Small intestine (tissue), 7 donors: ENCODE measurements around the gene KIAA1549. TPM values are rescaled to one million over a fixed set of nuclear protein-coding genes. Genes with fewer than 3 reads are reported as not detected.

Source experiments
- DNase-seq, 2 donors: peaks; one replicate each; pipeline versions ENCODE4 v3.0.0 to v3.0.0-alpha.2; 2013
- FAIRE-seq: peaks from 2 replicates; lab custom pipeline; 2012; peaks lifted over from hg19 to GRCh38; lab: Jason Lieb, UNC
- H3K27ac ChIP-seq, 3 donors: one replicate each; pipeline ENCODE4 v1.5.1; 2013; ENCODE audit warnings: low read length in 2 of 3, mild to moderate bottlenecking in 2 of 3, control low read depth in 1 of 3, inconsistent platforms in 1 of 3, low read depth in 1 of 3, moderate library complexity in 1 of 3
- H3K27me3 ChIP-seq, 3 donors: one replicate each; pipeline ENCODE4 v1.6.1; 2013; ENCODE audit warnings: low read length in 3 of 3, inconsistent platforms in 1 of 3; ENCODE audit not compliant: control insufficient read depth in 3 of 3, insufficient read depth in 3 of 3
- H3K36me3 ChIP-seq, 3 donors: one replicate each; pipeline ENCODE4 v1.6.1; 2013; ENCODE audit warnings: low read length in 3 of 3, inconsistent platforms in 1 of 3, low read depth in 1 of 3, mild to moderate bottlenecking in 1 of 3, moderate library complexity in 1 of 3; ENCODE audit not compliant: control insufficient read depth in 3 of 3, insufficient read depth in 2 of 3
- H3K4me1 ChIP-seq, 3 donors: one replicate each; pipeline ENCODE4 v1.6.1; 2013; ENCODE audit warnings: low read length in 2 of 3, inconsistent platforms in 1 of 3, low read depth in 1 of 3, mild to moderate bottlenecking in 1 of 3, moderate library complexity in 1 of 3; ENCODE audit not compliant: control insufficient read depth in 3 of 3, insufficient read depth in 2 of 3
- H3K4me3 ChIP-seq, 3 donors: one replicate each; pipeline ENCODE4 v1.5.1; 2013; ENCODE audit warnings: low read length in 3 of 3, control low read depth in 1 of 3, inconsistent platforms in 1 of 3, low read depth in 1 of 3, mild to moderate bottlenecking in 1 of 3, moderate library complexity in 1 of 3
- H3K9me3 ChIP-seq, 2 donors: one replicate each; pipeline ENCODE4 v1.6.1; 2013; ENCODE audit warnings: low read depth in 1 of 2, low read length in 1 of 2; ENCODE audit not compliant: control insufficient read depth in 2 of 2, insufficient read depth in 1 of 2
- WGBS, 3 donors: extraction: QIAGEN DNeasy Blood & Tissue Kit; methylation state at CpG; one replicate each; pipeline ENCODE4 v1.1.7; 2013; 5-methylcytosine and 5-hydroxymethylcytosine counted together
- polyA plus RNA-seq, 4 donors: library from polyadenylated mRNA; stranded (reverse) in 3 of 4; unstranded in 1 of 4; fragments of 200-250 nt in 3 of 4; fragments of 120-200 nt in 1 of 4; gene quantifications; one replicate each; pipeline versions ENCODE4 v1.2.1 to v1.2.3, GENCODE V29; 2013
- donor health status: healthy with polysubstance abuse.
- donor health status: control.
- donor health status: control.
- donor health status: Bipolar disorder and iron deficiency.
- donor health status: healthy.

The KIAA1549 gene
- polyA plus RNA-seq, 4 donors: under 0.01 to 2.7 (median 1.2) TPM

DNA sequence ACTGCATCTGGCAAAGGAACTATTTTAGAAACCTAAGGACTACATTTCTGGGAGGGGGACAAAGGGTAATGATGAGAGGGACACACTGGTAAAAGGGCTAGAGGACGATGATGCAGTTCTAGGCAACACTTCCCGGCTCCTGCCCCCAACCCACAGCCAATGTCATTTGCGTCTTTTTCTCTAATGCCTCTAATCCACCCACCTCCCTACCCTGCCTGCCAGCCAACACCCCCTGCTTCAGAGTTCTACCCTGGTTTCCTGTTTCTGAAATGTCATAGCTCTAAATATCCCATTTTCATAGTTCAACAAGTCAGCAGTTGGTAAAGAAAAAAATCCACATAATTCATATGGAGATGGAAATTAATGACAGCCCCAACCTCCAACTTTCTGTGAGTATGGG lies 79.0 kb downstream of the KIAA1549 start:
- Histone ChIP-seq H3K4me3 (no peak overlapping the region), H3K4me1 (no peaks in the 10 kb centered on the region), H3K9me3 (no peaks in the 10 kb centered on the region), H3K27me3 (no peaks in the 10 kb centered on the region), H3K27ac (no peak overlapping the region), H3K36me3 (peaks cover 0 to 16% (median 0%) of the 10 kb centered on the region in 3 donors)
- no peak for DNase-seq
- no peak for FAIRE-seq
- WGBS, 3 donors: 78 to 87% (median 84%) methylated on average over 3 of the region's 3 CpGs

DNA sequence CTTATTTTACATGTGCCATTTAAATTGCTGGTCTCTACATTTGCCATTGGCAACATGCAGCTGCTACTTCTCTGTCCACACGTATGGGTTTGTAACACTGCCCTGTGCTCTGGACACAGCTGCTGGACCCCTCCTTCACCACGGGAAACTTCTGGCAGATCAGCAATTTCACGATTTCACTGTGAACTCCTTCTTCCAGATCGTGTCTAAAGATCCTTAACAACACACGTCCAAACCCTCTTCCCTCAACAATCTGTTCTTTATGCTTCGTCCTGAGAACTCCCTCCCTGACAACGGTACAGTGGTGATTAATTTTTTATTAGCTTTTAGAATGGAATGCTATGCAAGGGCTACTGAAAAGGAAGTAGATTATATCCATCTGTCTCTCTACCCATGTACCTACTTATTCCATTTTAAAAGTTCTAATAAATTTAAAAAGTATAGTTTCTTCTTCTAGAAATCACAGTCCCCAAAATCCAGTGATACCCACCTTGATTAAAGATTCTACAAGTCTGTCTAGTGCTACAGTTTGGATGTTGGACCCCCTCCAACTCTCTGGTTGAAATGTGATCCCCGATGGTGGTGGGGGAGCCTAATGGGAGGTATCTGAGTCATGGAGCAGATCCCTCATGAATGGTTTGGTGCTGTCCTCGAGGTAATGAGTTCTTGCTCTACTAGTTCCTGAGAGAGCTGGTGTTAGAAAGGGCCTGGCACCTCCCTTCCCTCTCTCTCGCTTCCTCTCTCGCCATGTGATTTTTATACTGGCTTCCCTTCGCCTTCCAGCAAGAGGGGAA lies 81.0 kb downstream of the KIAA1549 start:
- Histone ChIP-seq H3K27ac (no peak overlapping the region), H3K4me3 (no peak overlapping the region), H3K36me3 (peaks cover 0 to 16% (median 0%) of the 10 kb centered on the region in 3 donors), H3K4me1 (no peaks in the 10 kb centered on the region), H3K27me3 (no peaks in the 10 kb centered on the region), H3K9me3 (no peaks in the 10 kb centered on the region)
- FAIRE-seq (no peak), DNase-seq (no peak)
- WGBS, 3 donors: 71 to 80% (median 73%) methylated on average over 11 to 12 of the region's 12 CpGs

DNA sequence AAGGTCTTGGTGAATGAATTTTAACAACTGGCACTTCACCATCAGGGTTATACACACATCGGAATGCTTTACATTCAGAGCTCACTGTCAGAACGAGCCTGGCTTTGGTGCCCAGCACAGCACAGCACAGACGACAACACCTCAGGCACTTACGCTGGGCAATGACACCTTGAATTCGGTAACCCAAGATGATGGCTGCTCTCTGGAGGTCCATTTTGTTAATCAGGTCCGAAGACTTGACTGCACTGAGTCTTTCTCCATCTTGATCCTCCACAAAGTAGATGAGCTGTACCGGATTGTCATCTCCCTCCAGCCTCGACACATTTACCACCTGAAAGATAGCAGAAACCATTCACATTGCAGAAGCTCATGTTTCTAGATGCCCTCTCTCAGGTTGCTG lies 82.4 kb downstream of the KIAA1549 start:
- Histone ChIP-seq H3K9me3 (no peaks in the 10 kb centered on the region), H3K27me3 (no peaks in the 10 kb centered on the region), H3K4me1 (no peaks in the 10 kb centered on the region), H3K36me3 (peaks cover 0 to 19% (median 0%) of the 10 kb centered on the region in 3 donors), H3K27ac (no peak overlapping the region), H3K4me3 (no peak overlapping the region)
- WGBS, 3 donors: 86 to 93% (median 89%) methylated on average over 8 of the region's 8 CpGs
- FAIRE-seq (no peak), DNase-seq (no peak)

DNA sequence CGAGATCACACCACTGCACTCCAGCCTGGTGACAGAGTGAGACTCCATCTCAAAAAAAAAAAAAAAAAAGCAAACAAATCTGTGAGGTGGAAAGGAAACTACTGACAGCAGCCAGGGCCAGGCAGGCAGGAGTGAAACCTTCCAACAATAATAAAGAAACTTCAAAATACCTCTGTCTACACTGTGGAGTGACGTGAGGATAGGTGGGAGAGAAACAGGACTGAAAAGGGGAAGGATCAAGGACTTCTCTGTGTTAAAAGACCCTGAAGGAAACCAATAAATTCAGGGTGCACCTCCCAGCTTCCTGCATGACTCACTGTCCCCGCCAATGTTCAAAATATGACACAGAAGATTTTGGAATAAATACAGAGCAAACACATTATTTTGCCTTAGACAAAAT lies 82.9 kb downstream of the KIAA1549 start:
- WGBS, 3 donors: 54 to 75% (median 59%) methylated on average over 2 to 3 of the region's 3 CpGs
- DNase-seq (no peak), FAIRE-seq (no peak)
- Histone ChIP-seq H3K4me3 (no peak overlapping the region), H3K9me3 (no peaks in the 10 kb centered on the region), H3K27ac (no peak overlapping the region), H3K27me3 (no peaks in the 10 kb centered on the region), H3K4me1 (no peaks in the 10 kb centered on the region), H3K36me3 (peaks cover 0 to 14% (median 0%) of the 10 kb centered on the region in 3 donors)

DNA sequence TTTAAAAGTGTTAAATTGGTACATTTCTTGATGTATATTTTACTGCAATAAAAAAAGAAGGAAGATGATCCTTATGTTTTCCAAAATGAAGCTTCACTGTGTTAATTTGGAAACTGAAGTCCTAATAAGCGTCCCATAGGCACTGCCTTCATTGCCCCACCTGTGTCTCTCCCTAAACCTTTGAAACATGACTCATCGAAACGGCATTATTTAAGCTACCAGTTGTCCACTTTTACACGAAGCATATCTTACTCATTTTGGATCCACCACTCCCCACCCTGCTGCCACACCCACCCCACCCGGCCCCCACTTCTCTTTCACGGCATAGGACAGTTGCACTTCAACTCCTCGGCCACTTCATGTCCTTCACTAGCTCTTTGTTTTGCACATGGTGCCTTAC lies 85.5 kb downstream of the KIAA1549 start:
- DNase-seq: peak in 1 of 2 donors; percentile 14
- no peak overlapping the region for H3K4me3 ChIP-seq
- H3K9me3 ChIP-seq: no peaks in the 10 kb centered on the region
- H3K4me1 ChIP-seq: no peaks in the 10 kb centered on the region
- peaks cover 0 to 17% (median 0%) of the 10 kb centered on the region in 3 donors for H3K36me3 ChIP-seq
- FAIRE-seq: no peak
- no peak overlapping the region for H3K27ac ChIP-seq
- 50 to 75% (median 62%) methylated on average over 7 of the region's 7 CpGs for WGBS, 3 donors
- H3K27me3 ChIP-seq: no peaks in the 10 kb centered on the region

DNA sequence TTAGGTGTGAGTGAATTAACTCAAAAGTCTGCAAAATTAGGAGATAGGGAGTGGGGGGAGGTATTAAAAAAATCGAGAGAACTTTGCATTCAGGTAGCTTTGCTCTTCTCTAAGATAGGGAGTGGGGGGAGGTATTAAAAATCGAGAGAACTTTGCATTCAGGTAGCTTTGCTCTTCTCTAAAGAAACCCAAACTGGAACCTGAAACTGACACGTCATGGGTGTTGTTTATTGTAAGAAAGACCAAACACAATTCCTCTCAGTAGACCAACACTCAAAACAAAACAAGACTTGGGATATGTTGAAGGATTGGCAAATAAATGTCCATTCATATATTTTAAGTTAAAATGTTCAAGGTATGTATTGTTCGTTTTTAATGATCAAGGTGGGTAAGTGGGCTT lies 87.9 kb downstream of the KIAA1549 start:
- H3K36me3 ChIP-seq: peaks cover 0 to 12% (median 0%) of the 10 kb centered on the region in 3 donors
- H3K27ac ChIP-seq: no peak overlapping the region
- no peak for FAIRE-seq
- DNase-seq: no peak
- no peak overlapping the region for H3K4me3 ChIP-seq
- H3K9me3 ChIP-seq: no peaks in the 10 kb centered on the region
- H3K27me3 ChIP-seq: no peaks in the 10 kb centered on the region
- no peaks in the 10 kb centered on the region for H3K4me1 ChIP-seq
- 79 to 88% (median 85%) methylated on average over 4 of the region's 4 CpGs for WGBS, 3 donors

DNA sequence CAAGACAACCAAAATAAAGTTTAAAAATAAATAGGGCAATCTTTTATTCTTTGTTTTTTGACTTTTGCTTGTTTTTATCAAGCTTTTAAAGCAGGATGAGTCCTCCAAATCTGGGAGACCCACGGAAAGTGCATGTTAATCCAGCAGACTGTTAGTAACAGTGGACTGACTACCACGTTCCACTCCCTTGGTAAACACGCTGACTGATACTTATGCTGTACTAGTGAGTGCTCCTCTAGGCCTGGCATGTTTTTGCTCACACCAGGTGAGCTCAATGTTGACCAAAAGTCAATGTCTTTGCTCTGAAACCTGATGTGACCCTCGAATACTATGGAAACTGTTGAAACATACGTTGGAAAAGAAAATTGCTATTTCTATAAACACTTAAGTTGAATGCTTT lies 88.4 kb downstream of the KIAA1549 start:
- Histone ChIP-seq H3K27me3 (no peaks in the 10 kb centered on the region), H3K36me3 (peaks cover 0 to 12% (median 0%) of the 10 kb centered on the region in 3 donors), H3K4me1 (no peaks in the 10 kb centered on the region), H3K27ac (no peak overlapping the region), H3K9me3 (no peaks in the 10 kb centered on the region), H3K4me3 (no peak overlapping the region)
- DNase-seq: no peak
- 80 to 87% (median 83%) methylated on average over 5 of the region's 5 CpGs for WGBS, 3 donors
- no peak for FAIRE-seq

DNA sequence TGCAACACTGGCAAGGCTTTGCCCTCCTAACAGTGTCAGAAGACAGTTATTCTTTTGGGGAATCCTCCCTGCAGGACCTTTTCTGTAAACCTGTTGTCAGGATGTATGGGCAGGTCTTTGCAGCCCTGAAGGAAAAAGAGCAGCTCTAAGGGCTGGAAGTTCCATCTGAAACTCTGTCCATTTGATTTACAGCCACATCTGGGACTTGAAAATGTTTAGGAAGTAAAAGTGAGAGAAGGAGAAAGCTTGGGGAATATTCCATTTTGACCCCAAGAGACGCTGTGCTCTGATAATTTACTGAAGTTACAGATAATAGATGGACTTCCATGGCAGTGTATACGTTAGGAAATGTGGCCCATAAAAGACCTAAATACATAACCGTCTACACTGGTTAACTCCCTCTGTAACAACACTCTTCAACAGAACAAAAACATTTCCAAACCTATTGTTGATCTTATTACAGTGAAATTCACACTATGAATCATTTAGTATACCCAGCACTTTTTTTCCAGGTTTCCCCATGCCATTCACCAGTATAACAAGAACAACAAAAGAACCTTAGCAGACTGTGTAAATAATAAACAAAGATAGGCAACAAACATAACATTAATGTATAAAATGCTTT lies 89.1 kb downstream of the KIAA1549 start:
- no peak overlapping the region for H3K4me3 ChIP-seq
- WGBS, 3 donors: 77 to 85% (median 83%) methylated on average over 3 of the region's 3 CpGs
- peaks cover 0 to 12% (median 0%) of the 10 kb centered on the region in 3 donors for H3K36me3 ChIP-seq
- DNase-seq (no peak), FAIRE-seq (no peak)
- H3K4me1 ChIP-seq: no peaks in the 10 kb centered on the region
- H3K27me3 ChIP-seq: no peaks in the 10 kb centered on the region
- no peak overlapping the region for H3K27ac ChIP-seq
- no peaks in the 10 kb centered on the region for H3K9me3 ChIP-seq
